ENCODE data around the gene NDUFV1.
"Not testable (repeated sequence)": the region's sequence is repeated elsewhere in the genome, so short reads cannot be mapped to it uniquely, and the experiment has no call there.

Gene NDUFV1

DNA sequence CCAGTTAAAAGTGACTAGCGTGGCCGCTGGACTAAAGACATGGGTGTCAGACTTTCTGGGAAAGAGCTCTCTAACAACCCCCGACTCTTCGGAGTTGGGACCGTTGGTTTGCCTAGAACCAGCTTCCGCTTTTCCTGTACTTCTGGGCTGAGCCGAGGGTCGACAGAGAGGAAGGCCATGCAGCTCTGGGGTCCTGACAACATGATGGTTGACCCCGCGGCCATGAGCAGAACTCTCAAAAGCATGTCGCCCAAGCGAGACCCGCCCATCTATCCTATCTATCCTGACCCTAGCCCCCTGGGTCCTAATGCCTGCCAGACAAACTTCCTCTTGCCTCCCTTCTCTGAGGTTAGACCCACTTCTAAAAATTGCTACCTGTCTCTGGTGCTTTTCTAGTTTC, 13.9 kb downstream of the NDUFV1 start:
- not testable (repeated sequence) for H3K4me3 ChIP-seq (ENCODE audit: low read length); DNase-seq (ENCODE audit: low read depth, low spot score)

DNA sequence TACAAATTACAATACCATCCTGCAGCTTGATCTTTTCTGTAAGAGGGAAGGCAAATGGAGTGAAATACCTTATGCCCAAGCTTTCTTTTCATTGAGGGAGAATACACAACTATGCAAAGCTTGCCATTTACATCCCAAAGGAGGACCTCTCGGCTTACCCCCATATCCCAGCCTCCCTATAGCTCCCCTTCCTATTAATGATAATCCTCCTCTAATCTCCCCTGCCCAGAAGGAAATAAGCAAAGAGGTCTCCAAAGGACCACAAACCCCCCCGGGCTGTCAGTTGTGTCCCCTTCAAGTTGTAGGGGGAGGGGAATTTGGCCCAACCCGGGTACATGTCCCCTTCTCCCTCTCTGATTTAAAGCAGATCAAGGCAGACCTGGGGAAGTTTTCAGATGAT, 15.2 kb downstream of the NDUFV1 start:
- not testable (repeated sequence) for DNase-seq (ENCODE audit: low read depth, low spot score); H3K4me3 ChIP-seq (ENCODE audit: low read length)

DNA sequence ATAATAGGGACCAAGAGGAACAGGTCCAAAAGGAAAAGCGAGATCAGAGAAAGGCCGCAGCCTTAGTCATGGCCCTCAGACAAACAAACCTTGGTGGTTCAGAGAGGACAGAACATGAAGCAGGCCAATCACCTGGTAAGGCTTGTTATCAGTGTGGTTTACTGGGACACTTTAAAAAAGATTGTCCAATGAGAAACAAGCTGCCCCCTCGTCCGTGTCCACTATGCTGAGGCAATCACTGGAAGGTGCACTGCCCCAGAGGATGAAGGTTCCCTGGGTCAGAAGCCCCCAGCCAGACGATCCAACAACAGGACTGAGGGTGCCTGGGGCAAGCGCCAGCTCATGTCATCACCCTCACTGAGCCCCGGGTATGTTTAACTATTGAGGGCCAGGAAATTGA, 16.2 kb downstream of the NDUFV1 start:
- not testable (repeated sequence) for H3K4me3 ChIP-seq (ENCODE audit: low read length); DNase-seq (ENCODE audit: low read depth, low spot score)

DNA sequence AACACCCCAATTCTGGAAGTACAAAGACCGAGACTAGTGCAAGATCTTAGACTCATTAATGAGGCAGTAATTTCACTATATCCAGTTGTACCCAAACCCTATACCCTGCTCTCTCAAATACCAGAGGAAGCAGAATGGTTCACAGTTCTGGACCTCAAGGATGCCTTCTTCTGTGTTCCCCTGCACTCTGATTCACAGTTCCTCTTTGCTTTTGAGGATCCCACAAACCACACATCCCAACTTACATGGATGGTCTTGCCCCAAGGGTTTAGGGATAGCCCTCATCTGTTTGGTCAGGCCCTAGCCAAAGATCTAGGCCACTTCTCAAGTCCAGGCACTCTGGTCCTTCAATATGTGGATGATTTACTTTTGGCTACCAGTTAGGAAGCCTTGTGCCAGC, 17.1 kb downstream of the NDUFV1 start:
- DNase-seq (ENCODE audit: low read depth, low spot score); H3K4me3 ChIP-seq (ENCODE audit: low read length): not testable (repeated sequence)

DNA sequence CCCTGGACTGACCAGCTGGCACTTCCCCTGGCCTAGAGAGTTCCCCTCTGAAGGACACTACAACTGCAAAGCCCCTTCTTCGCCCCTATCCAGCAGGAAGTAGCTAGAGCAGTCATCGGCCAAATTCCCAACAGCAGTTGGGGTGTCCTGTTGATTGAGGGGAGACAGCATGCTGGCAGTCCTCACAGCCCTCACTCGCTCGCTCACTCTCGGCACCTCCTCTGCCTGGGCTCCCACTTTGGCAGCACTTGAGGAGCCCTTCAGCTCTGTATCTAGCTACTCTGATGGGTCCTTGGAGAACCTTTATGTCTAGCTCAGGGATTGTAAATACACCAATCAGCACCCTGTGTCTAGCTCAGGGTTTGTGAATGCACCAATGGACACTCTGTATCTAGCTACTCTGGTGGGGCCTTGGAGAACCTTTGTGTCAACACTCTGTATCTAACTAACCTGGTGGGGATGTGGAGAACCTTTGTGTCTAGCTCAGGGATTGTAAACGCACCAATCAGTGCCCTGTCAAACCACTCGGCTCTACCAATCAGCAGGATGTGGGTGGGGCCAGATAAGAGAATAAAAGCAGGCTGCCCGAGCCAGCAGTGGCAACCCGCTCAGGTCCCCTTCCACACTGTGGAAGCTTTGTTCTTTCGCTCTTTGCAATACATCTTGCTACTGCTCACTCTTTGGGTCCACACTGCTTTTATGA, 19.5 kb downstream of the NDUFV1 start:
- H3K4me3 ChIP-seq (ENCODE audit: low read length), result not testable (repeated sequence)

DNA sequence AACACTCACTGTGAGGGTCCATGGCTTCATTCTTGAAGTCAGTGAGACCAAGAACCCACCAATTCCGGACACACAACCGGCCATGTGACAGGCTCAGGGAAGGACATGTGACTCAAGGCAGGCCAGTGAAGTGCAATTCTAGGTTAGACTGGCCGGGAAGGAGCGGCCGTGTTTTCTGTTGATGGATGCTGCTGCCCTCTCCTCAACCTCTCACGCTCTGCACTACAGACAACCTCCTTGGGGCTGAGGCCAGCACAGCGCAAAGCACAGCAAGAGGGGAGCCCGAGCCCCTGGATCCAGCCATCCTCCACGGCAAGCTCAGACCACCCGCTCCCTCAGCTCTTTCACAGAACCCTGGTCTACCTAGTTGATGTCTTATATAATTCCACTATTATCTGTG, 20.2 kb downstream of the NDUFV1 start:
- no peak overlapping the region for H3K4me3 ChIP-seq (ENCODE audit: low read length)
- DNase-seq (ENCODE audit: low read depth, low spot score), result no peak

More for the DNA sequence above, 19.5 kb downstream of the NDUFV1 start:
- not testable (repeated sequence) for DNase-seq (ENCODE audit: low read depth, low spot score)

DNA sequence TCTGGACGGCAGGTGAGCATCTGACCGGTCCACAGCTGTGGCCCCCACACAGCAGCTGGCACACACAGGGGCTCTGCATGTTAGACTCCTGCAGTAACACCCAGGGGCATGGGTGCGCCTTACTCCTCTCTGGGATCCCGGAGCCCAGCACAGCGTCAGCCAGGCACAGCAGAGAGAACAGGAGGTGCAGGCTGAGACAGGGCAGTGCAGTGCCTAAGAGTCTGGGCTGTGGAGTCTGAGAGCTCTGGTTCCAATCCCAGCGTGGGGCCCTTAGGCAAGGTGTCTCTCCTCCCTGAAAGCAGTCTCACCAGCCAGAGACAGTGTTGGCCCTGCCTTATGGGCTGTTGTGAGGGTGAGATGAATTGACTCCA, 20.7 kb downstream of the NDUFV1 start:
- DNase-seq (ENCODE audit: low read depth, low spot score), result no peak
- no peak overlapping the region for H3K4me3 ChIP-seq (ENCODE audit: low read length)

DNA sequence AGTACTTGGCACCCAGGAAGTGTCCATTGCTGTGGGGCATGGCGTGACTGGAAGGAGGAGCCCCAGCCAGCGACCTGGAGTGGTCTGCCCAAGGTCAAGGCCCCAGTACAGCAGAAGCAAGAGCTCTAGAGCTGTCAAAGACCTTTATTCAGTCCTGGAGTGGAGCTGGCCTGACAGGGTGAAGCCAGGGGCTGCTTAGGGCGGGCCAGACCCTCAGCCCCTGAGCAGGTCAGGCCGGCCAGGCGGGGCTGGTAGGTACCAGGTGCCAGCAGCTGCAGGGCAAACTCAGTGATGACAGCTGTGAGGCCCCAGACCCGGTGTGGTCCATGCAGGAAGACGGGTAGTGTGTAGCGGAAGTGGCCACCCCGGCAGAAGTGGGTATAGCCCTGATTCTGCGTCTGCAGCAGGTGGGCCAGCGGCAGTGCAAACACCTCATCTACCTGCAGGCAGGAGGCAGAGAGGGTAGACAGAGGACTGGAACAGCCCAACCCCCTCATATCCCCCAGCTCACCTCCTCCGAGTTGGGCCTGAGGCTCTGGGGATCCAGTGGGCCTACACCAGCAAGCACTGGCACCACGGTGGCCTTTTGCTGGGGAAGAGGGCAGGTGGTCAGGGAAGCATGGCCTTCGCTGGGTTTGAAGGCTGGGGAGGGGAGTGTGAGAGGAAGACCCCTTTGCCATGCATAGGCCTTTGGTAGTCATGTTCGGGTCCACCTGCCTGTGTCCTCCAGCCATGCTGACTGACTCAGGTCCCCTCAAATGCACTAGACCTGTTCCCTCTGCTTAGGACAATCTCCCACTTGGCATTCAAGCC, 21.3 kb downstream of the NDUFV1 start:
- DNase-seq (ENCODE audit: low read depth, low spot score), result no peak
- peak overlapping the region; percentile 64 for H3K4me3 ChIP-seq (ENCODE audit: low read length)

DNA sequence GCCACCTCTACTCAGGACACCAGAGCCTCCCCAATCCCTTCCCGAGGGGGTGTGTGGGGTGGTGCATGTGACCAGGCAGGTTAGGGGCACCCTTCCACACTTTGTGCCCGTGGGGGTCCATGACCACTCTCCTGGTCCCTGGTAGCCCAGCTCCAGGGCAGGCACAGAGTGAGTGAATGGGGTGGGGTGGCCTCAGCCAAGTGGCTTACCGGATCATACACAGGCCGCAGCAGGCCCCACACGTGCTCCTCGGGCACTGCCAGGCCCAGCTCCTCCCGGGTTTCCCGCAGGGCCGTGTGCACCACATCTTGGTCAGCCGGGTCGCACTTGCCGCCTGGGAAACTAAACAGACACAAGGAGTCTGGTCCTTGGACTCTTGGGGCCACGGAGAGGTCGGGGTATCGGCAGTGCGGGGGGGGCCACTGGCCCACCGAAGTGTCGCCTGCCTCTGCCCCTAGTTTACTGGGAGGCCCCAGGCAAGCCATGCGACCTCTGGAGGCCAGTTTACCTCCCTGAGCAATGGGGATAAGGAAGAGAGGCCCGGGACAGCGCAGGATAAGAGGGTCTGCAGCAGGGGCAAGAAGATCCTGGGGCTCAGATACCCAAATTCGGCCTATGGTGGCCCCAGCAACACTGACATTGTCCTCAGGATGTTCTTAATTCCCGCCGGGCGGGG, 22.1 kb downstream of the NDUFV1 start:
- peak overlapping the region; percentile 64 for H3K4me3 ChIP-seq (ENCODE audit: low read length)
- DNase-seq (ENCODE audit: low read depth, low spot score), result no peak

DNA sequence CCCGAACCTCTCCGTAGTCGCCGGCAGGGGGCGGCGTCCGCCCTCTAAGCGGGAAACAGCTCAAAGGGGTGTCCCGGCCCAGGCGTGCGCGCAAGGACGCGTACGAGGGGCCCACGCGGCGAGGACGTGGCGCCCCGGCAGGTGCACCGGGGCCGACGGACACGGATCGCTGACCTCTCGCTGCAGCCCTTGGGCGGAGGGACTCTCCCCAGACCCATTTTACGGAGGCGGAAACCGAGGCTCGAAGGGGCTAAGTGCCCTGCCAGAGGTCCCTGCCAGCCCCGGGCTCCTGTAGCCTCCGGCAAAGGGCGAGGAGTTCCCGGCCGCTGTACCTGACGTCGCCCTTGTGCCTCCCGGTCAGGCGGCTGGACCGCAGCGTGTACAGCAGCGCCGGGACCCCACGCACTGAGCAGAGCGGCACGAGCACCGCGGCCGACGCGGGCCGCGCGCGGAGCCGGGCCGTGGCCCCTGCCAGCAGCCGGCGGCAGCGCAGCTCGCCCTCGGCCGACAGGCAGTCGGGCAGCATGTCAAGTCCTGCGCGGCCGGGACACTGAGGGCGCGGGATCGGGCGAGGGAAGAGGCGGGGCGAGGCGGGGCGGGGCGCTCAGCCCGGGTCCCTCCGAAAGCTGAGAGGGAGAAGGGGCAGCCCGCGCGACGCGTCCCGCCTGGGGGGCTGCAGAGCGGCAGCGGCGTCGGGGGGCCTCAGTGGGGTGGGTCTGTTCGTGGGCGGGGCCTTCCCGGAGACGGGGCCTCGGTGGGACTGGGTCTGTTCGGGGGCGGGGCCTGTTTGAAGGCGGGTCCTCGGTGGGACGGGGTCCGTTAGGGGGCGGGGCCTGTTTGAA, 22.9 kb downstream of the NDUFV1 start, which contains the start of gene NUDT8:
Gene NUDT8 (minus strand): TSS at position 552 of the 842 bp plus-strand sequence. CDS start 26 bp downstream, at position 526.
- peak; percentile 89 for DNase-seq (ENCODE audit: low read depth, low spot score)
- H3K4me3 ChIP-seq (ENCODE audit: low read length), result peak within 1 kb of the TSS; percentile 65

DNA sequence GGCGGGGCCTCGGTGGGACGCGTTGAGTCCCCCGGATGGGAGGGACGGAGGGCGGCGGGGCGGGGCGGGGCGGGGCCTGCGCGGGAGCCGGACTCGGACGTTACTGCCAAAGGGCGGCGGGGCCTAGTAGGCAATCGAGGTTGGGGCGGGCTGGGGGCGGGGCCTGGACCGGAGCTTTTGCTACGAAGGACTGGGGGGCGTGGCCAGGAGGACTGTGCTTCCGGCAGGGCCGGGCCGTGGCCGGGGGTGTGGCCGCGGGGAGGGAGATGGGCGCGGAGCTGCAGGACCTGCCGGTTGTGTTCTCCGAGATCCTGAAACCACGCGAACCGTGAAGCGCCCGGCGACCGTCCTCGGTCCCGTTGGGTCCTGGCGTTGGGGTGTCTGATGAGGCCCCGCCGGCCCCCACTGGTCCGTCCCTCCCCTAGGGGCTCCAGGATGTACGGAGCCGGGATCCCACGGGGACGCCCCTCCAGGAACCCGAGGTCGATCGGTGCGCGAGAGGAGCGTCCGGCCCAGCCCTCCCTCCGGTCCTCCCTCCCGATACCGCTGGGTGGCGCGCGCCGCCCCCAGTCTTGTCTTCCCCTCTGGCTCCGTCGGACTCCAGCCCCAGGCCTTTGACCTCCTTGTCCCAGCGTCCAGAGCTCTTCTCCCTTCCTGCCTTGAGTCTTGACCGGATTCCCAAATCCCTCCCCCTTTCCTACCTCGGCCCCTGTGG, 23.6 kb downstream of the NDUFV1 start:
- peak overlapping the region; percentile 65 for H3K4me3 ChIP-seq (ENCODE audit: low read length)
- peak; percentile 90 for DNase-seq (ENCODE audit: low read depth, low spot score)

DNA sequence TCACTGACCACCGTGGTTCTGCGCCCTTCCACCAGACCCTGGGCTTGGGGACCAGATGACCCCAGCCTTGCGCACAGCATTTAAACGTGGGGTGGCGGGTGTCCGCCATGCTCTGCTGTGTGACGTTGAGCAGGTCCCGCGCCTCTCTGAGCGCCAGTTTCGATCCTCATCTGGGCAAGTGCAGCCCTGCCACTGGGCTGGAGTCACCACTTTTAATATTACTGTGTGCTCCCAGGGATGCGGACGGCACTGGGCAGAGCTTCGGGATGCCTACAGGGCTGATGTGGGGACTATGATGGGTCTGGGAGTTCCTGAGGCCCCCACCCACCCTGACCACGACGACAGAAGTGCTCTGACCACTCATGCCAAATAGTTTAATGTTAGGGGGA, 24.2 kb downstream of the NDUFV1 start:
- peak overlapping the region; percentile 65 for H3K4me3 ChIP-seq (ENCODE audit: low read length)
- no peak for DNase-seq (ENCODE audit: low read depth, low spot score)

DNA sequence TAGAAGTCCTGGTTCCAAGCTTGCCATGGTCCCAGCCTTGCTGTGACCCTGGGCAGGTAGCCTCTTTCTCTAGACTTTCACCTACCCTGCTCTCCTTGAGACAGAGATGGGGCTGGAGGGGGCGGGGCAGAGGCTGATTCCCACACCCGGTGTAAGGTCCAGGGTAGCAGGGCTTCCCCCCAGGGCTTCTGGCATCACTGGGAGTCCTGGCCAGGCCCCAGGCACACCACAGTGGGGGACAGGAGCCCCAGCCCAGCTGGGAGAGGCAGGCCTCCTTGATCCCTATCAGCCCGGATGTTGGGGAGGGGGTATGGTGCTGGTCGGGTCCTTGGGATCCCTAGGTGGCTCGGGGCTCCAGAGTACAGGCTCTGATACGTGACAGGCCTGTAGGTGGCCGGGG, 24.7 kb downstream of the NDUFV1 start:
- H3K4me3 ChIP-seq (ENCODE audit: low read length), result no peak overlapping the region
- no peak for DNase-seq (ENCODE audit: low read depth, low spot score)

DNA sequence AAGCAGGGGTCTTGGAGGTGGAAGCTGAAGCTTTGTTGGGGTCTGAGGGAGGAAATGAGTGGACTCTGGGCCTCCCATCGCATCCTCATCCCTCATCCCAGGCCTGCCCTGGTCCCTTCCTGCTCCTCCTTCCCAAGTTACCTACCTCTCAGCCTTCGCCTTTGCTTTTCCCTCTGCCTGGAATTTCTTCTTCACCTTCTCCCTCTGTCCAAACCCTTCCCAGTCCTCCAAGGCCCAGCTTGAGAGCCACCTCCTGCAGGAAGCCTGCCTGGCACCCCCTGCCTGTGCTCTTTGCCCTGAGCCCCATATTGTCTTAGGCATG, 25.1 kb downstream of the NDUFV1 start:
- no peak for DNase-seq (ENCODE audit: low read depth, low spot score)
- H3K4me3 ChIP-seq (ENCODE audit: low read length), result no peak overlapping the region

DNA sequence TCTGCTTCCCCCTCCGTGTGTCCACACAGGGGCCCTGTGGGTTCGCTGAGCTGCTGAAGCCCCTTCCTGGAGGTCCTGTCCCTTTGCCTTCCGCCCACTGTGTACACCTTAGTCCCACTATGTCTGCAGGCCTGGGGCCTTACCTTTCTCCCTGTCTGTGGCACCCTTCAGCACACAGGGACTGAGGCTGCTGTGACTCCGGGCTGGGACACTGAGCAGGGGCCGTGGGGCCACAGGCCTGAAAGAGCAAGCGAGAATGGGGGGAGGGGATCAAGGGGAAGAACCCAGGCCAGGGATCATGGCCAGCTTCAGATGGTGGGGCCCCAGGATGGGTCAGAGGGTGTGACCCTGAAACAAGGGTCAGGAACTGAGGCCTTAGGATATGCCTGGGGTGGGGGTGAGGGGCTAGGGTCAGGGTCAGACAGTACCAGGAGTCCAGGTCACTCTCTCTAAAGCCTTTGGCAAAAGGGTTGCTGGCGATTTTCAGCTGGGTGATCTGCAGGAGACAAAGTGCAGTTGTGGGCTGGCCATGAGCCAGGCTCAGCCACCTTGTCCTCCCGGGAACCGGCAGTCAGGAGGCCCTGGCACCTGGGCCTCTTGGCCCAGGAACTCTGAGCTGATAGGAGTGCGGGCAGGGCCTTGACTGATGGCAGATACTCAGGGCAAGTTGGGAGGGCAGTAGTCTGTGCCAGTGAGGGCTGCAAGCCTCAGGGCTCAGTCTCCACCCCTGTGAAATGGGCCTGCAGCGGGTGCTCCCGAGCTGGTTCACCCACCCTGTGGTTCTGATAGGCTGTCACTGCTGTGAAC, 25.6 kb downstream of the NDUFV1 start:
- no peak for DNase-seq (ENCODE audit: low read depth, low spot score)
- no peak overlapping the region for H3K4me3 ChIP-seq (ENCODE audit: low read length)

DNA sequence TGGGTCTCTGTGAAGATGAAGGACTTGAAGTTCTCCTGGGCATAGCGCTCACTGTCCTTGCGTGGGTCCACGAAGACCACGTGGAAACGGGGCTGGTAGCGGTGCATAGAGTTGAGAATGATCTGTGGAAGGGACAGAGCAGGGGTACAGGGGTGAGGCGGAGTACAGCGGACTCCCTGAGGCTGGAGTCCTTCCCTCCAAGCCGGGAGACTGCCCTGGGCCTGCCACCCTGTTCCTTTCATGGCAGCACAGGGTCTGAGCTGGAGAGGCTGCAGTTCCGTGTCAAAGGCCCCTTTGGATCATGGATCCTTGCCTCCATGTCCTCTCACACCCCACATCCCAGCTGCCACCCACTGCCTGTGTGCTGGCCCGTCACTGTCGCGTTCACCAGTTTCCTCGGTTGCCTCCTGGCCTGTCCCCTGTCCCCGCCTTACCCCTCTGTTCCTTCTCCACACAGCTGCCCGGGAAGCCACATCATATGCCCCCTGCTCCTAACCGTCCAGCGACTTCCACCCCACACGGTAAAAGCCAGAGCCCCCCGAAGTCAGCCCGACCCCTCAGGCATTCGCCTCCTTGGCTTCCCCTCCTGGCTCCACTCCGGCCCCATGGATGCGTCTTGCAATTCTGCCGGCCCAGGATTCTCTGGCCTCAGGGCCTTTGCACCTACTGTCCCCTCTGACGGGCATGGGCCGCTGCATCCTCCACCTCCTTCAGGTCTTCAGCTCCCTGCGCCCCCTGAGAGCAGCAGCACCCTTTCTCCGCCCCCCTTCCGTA, 26.4 kb downstream of the NDUFV1 start:
- DNase-seq (ENCODE audit: low read depth, low spot score), result no peak
- H3K4me3 ChIP-seq (ENCODE audit: low read length), result no peak overlapping the region

DNA sequence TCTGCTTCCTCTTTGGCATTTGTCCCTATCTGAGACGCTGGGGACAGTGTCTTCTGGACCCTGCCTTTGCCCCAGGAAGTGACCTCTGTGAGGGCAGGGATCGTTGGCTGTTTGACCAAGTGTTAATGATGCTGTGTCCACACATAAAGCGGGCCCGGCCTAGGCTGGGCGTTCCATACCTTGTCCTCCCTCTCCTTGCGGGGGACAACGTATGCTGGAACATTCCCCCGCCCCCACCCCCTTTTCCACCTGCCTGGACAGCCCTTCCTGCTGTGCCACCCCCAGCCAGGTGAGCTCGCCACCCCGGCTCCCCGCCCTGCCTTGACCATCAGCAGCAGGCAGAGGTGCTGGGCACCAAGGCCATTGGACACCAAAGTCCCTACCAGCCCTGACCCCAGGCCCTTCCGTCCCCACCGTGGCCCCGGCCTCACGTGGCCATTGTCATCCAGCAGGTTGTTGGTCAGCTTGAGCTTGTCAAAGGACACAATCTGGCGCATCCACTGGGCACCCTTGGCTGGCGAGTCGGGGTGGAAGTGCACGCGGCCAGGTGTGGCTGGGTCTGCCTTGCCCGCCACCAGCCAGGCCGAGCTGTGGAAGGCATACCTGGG, 27.1 kb downstream of the NDUFV1 start:
- H3K4me3 ChIP-seq (ENCODE audit: low read length), result no peak overlapping the region
- no peak for DNase-seq (ENCODE audit: low read depth, low spot score)
